ENCODE measurements around the gene C20orf204. TPM values are rescaled to one million over a fixed set of nuclear protein-coding genes. Genes with fewer than 3 reads are reported as not detected.

Gene C20orf204
- total and polyA plus RNA-seq, 4 donors = 0.07 to 0.59 (median 0.12) TPM

DNA sequence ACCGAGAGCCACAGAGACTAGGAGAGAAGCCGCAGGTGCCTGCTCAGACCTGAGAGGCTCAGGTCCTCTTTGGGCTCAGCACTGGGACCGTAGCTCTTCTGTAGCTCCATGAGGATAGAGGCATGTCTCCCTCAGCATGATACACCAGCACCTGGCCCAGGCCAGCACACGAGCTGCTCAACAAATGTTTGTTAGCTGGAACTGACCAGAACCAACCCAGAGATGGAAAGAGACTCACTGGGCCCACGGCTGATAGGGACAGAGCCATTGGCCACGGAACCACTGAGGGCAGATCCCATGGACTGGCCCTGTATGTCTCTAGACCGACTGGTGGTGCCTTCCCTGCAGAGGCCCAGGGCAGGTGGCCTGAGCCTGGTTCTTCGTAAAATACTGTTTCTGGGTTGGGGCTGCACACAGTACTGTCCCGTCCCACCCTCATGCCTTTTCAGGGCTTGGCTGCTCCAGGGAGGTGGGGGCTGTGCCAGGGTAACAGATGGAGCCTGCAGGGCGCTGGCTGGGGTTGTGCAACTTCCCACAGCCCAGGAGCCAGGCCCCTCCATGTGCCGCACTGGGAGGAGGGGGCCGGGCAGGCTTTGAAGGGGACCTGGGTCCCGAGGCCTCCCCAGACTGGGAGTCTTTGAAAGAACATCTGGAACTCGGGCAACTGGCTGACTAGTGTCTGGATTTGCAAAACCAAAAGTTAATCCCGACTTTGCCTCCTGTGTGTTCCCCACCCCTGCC, 5.2 kb downstream of the C20orf204 start:
- H3K4me1 ChIP-seq (ENCODE audit: control insufficient read depth in 4 of 4, insufficient read depth in 4 of 4, low read length in 3 of 4) = peaks cover 7 to 26% (median 11%) of the 10 kb centered on the region in 4 donors
- H3K36me3 ChIP-seq (ENCODE audit: control insufficient read depth in 4 of 4, insufficient read depth in 3 of 4, low read depth in 1 of 4, low read length in 3 of 4) = no peaks in the 10 kb centered on the region
- no peak overlapping the region for H3K4me3 ChIP-seq (ENCODE audit: low read depth in 1 of 3, low read length in 3 of 3)
- TF ChIP-seq SP1 (IDR thresholded peaks at IDR 0.05) = no peak
- no peak for TF ChIP-seq HNF4G (IDR thresholded peaks at IDR 0.05)
- TF ChIP-seq ZBTB33 (IDR thresholded peaks at IDR 0.05) = no peak
- TF ChIP-seq RAD21 (IDR thresholded peaks at IDR 0.05) = no peak
- no peak for TF ChIP-seq JUND (IDR thresholded peaks at IDR 0.05)
- TF ChIP-seq HNF4A (conservative IDR thresholded peaks at IDR 0.05) = no peak
- TF ChIP-seq NR2F2 (IDR thresholded peaks at IDR 0.05) = no peak
- TF ChIP-seq FOXA1 (IDR thresholded peaks at IDR 0.05) = no peak
- TF ChIP-seq, protein P1, sequence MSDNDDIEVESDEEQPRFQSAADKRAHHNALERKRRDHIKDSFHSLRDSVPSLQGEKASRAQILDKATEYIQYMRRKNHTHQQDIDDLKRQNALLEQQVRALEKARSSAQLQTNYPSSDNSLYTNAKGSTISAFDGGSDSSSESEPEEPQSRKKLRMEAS (IDR thresholded peaks at IDR 0.05) = no peak
- no peak for DNase-seq (ENCODE audit: low spot score)
- WGBS = 67% methylated on average over 15 of the region's 15 CpGs
- no peak overlapping the region for H3K9ac ChIP-seq (ENCODE audit: low read depth in 1 of 2, low read length in 2 of 2)
- H3K9me3 ChIP-seq (ENCODE audit: control insufficient read depth in 4 of 4, low read length in 3 of 4) = no peaks in the 10 kb centered on the region
- no peak overlapping the region for H3K27ac ChIP-seq (ENCODE audit: low read depth in 1 of 2, low read length in 2 of 2)
- peaks cover 0 to 3% (median 2%) of the 10 kb centered on the region in 4 donors for H3K27me3 ChIP-seq (ENCODE audit: control insufficient read depth in 4 of 4, insufficient read depth in 4 of 4, low read length in 3 of 4)

DNA sequence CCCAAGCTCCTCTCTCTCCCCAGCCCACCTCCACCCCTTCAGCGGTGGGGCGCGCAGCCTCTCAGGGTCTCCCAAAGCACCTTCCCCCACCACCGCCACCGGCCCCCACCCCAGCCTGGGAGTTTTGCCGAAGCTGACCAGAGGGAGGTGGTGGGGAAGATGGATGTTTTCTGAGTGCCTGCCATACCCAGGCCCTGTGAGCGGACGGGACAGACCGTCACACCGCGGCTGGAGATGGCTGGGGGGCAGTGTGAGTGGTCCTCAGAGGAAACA, 5.7 kb downstream of the C20orf204 start:
- Histone ChIP-seq H3K27ac (ENCODE audit: low read depth in 1 of 2, low read length in 2 of 2) (no peak overlapping the region), H3K36me3 (ENCODE audit: control insufficient read depth in 4 of 4, insufficient read depth in 3 of 4, low read depth in 1 of 4, low read length in 3 of 4) (no peaks in the 10 kb centered on the region), H3K4me1 (ENCODE audit: control insufficient read depth in 4 of 4, insufficient read depth in 4 of 4, low read length in 3 of 4) (peaks cover 7 to 26% (median 11%) of the 10 kb centered on the region in 4 donors), H3K27me3 (ENCODE audit: control insufficient read depth in 4 of 4, insufficient read depth in 4 of 4, low read length in 3 of 4) (peaks cover 0 to 3% (median 2%) of the 10 kb centered on the region in 4 donors), H3K9me3 (ENCODE audit: control insufficient read depth in 4 of 4, low read length in 3 of 4) (no peaks in the 10 kb centered on the region), H3K9ac (ENCODE audit: low read depth in 1 of 2, low read length in 2 of 2) (no peak overlapping the region), H3K4me3 (ENCODE audit: low read depth in 1 of 3, low read length in 3 of 3) (no peak overlapping the region)
- DNase-seq (ENCODE audit: low spot score) = no peak
- 35% methylated on average over 11 of the region's 11 CpGs for WGBS
- TF ChIP-seq NR2F2 (IDR thresholded peaks at IDR 0.05) (no peak), TAF1 (conservative IDR thresholded peaks at IDR 0.05) (no peak), HNF4A (conservative IDR thresholded peaks at IDR 0.05) (no peak), RAD21 (IDR thresholded peaks at IDR 0.05) (no peak), ZBTB33 (IDR thresholded peaks at IDR 0.05) (no peak), ATF3 (IDR thresholded peaks at IDR 0.05) (no peak), EGR1 (IDR thresholded peaks at IDR 0.05; ENCODE audit: low read depth in 2 of 2) (no peak), CTCF (IDR thresholded peaks at IDR 0.05; ENCODE audit: low read depth, low read length, missing input control) (no peak)
- TF ChIP-seq, protein P1 (IDR thresholded peaks at IDR 0.05) = no peak
